H1 (cell line): ENCODE measurements around the gene TUBB2B. TPM values are rescaled to one million over a fixed set of nuclear protein-coding genes. Genes with fewer than 3 reads are reported as not detected.

Experiments used
- CTBP2 ChIP-seq: IDR thresholded peaks from 2 replicates; pipeline ENCODE4 v1.7.0; 2011; ENCODE audit warnings: borderline replicate concordance, mild to moderate bottlenecking, moderate library complexity, mixed read lengths, low read length; ENCODE audit not compliant: insufficient read depth, insufficient read length
- SAP30 ChIP-seq: fragments of 300-600 bp; sonication (generic); IDR thresholded peaks from 2 replicates; pipeline ENCODE4 v1.7.1; 2012; ENCODE audit warnings: low read length, moderate library complexity, mild to moderate bottlenecking, inconsistent platforms; ENCODE audit not compliant: insufficient read depth, insufficient replicate concordance
- USF2 ChIP-seq: IDR thresholded peaks from 2 replicates; pipeline ENCODE4 v1.6.1; 2011; ENCODE audit warnings: low read length, improper control_type of control experiment
- polyA plus RNA-seq, 7 experiments: library from polyadenylated mRNA; depleted of rRNA in 3 of 7; stranded (reverse) in 5 of 7; unstranded in 2 of 7; fragments of >200 nt in 5 of 7; fragments of 200-250 nt in 2 of 7; gene quantifications; 1 replicate in 5 of 7; 2 replicates in 1 of 7; 4 replicates in 1 of 7; pipeline versions ENCODE4 v1.2.1 to v1.2.3, GENCODE V29; 2011 to 2013; ENCODE audit warnings: missing spikeins in 2 of 7, mixed read lengths in 2 of 7
- total RNA-seq: library from RNA; stranded (reverse); fragmentation: NEBNext Ultra II Directional; extraction: Animal tissue kit (Norgen Biotek cat#: 25700); gene quantifications from 2 replicates; pipeline ENCODE4 v1.2.1, GENCODE V29; 2021

Gene TUBB2B
- total and polyA plus RNA-seq, 2 of the 8 experiments (the other 6 are each of a cell fraction or from before 2014, with no cell fraction given): 612 to 722 TPM

- TF ChIP-seq CTBP2 (no peak), USF2 (no peak), SAP30 (no peak)
- TF ChIP-seq, all 59 proteins: peak for 0
These were observed 22.8 kb upstream of the TUBB2B start (continued) for GRCh38 chr6:3250231-3250675.
